Activated gamma-delta T cell treated with anti-CD3 and anti-CD28 coated beads, Interleukin-2, amount 50 U/mL, for 16 hours (primary cell): ENCODE data around the gene TSPAN4.

Experiments
- DNase-seq: peaks from one replicate; pipeline ENCODE4 v3.0.0-alpha.2; 2020; ENCODE audit warnings: low read depth

Gene TSPAN4

DNA sequence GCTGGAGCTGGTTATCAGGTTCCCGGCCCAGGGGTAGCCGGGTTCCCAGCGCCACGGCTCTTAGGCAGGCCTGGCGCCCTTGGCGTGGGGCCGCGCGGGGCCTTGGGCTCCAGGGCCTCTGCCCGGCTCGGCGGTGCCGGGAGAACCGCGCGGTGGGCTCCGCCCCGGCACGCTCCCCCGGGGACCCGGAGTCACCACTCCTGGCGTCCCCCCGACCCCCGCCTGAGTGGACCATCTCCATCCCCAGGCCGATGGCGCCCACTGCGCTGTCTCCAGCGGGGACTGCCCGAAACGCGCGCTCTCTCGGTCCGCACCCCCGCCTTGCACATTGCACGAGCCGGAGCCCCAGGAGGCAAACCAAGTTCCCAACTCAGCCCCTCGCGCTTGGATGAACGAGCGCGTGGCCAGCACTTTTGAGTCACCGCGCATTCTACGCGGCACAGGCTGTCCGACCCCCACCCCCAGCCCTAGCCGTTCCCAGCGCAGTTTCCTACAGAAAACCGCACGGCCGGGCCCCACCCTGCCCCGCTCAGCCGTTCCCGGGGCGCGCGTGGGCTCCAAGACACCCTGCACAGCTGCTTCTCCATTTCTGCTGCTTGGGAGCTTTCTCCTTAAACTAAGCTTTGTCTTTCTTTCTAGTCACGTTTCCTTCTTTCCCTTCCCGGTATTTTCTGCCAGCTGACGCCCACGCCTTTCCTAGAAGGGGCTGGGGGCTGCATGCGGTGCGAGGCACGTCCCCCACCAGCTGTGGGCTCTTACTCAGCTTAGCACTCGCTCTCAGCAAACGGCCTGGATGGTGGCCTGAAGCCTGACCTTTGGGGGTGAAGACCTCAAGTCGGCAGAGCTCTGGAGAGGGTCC lies 68.6 kb downstream of the TSPAN4 start:
- no peak for DNase-seq

DNA sequence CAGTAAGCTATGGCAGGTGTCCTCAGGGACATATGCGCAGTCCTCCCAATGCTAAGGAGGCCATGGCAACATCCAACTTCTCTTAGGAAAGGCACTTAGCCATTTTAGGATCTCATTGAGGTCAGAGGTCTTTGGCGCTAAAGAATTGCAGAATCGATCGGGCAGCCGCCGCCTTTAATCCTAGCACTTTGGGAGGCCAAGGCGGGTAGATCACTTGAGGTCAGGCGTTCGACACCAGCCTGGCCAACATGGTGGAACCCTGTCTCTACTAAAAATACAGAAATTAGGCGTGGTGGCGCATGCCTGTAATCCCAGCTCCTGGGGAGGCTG lies 69.2 kb downstream of the TSPAN4 start:
- no peak for DNase-seq

DNA sequence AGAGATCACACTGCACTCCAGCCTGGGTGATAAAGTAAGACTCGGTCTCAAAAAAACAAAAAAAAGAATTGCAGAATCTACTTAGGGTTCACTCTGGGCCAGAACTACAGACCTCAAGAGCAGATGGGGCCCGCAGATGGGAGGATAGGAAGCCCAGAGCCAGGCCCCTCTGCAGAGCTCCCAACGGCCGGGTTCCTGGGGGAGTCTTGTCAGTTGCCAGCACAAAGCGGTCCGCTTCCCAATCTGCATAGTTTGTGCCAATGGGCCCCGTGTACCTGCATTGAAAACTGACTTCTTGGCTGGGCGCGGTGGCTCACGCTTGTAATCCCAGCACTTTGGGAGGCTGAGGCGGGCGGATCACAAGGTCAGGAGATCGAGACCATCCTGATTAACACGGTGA lies 69.6 kb downstream of the TSPAN4 start:
- DNase-seq = no peak

DNA sequence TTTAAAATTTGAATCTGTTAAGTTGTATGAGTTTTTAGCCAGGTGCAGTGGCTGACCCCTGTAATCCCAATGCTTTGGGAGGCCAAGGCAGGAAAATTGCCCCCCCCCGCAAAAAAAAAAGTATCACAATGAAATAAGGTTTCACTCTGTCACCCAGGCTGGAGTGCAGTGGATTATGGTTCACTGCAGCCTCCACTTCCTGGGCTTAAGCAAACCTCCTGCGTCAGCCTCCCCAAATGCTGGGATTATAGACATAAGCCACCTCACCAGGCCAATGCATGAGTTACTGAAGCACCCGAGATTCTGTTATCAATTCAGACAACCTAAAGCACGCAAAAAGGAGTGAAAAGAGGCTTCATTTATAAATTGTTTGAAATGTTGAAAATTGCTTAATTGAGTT lies 70.4 kb downstream of the TSPAN4 start:
- DNase-seq = no peak

DNA sequence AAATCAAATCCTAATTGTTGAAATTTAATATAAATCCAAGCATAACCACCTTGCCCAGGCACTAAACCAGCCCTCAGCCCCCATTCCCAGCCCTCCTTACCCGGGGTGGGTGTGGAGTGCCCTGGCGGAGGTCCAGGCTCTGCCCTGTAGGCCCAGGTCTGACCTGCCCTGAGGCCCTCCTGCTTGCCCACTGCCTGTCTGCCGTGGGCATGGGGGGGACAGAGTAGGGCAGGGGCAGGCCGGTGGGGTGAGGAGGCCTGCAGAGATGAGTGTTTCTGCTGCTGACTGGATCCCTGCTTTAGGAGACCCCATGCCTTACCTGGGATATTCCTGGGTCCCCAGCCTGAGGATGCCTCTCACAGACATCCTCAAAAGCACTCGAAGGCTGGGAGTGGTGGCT lies 71.6 kb downstream of the TSPAN4 start:
- DNase-seq = no peak

- DNase-seq = no peak
Measured at GRCh38 chr11:914747-915501, 72.3 kb downstream of the TSPAN4 start.
